HFF-Myc (cell line): ENCODE results near the gene SCUBE1.

Source experiments
- DNase-seq: peaks from one replicate; pipeline ENCODE4 v3.0.0-alpha.2; 2011; ENCODE audit warnings: low read depth; ENCODE audit errors: extremely low read depth
- H3K4me3 ChIP-seq: replicated peaks from 2 replicates; pipeline ENCODE4 v1.5.1; 2011; ENCODE audit warnings: low read depth, mild to moderate bottlenecking, control low read depth, low read length
- CTCF ChIP-seq: IDR thresholded peaks from 2 replicates; pipeline ENCODE4 v1.5.1; 2012; ENCODE audit warnings: mild to moderate bottlenecking, low read depth, low read length, control low read depth; ENCODE audit errors: missing control alignments

Gene SCUBE1

DNA sequence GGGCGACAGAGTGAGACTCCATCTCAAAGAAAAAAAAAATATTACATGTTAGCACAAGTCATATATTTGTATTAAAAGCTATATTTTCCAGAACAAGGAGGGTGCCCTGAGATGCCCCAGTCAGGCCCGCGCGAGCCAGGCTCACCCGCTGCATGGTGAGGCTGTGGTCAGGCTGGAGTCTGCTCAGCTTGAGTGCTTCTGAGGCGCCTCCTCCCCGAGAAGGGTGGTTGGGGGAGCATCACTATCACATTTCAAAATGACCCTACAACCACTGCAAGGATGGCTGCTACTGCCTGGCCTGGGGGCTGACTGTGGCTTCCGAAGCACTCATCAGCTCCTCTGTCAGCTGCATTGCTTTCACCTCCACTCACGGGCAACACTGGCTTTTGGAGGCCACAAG lies 77.1 kb downstream of the SCUBE1 start:
- DNase-seq, result no peak
- no peak overlapping the region for H3K4me3 ChIP-seq
- no peak for TF ChIP-seq CTCF

DNA sequence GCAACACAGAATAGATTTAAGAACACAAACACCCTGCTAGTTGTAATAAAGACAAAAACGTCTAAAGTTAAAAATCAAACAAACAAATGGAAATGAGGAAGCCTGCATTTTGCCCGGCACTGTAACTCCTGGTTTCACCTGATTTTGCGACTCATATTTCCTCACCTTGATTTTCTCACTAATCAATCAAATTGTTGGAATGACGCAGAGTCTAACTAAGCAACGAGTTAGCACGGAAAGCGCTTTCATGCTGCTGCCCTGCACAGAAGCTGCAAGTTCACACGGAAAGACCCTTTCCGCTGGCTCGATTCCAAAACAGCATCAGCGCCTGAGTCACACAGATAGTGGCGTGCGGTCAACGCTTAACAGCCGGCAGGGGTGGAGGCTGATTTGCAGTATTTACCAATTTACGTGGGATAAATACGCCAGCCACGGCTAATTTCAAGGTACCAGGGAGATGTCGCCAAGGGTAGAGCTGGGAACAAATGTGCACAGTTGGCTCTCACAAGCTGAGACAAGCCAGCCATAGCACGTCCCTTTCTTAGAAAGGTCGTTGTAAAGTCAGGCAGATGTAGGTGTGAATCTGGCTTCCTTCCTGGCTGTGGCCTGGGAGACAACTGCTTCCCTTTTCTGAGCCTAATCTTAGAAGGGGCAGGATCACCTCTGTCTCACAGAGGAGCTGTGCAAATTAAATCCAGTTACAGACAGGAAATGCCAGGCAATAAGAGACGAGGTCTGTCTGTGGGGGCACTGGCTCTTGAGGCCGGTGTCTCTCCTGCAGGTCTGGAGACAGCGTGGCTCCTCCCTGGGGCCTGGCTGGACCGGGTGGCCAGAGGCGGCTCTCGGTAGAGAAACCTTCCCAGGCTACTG lies 79.3 kb downstream of the SCUBE1 start:
- TF ChIP-seq CTCF, result no peak
- DNase-seq, result peak; percentile 45
- no peak overlapping the region for H3K4me3 ChIP-seq

- no peak overlapping the region for H3K4me3 ChIP-seq
- no peak for TF ChIP-seq CTCF
- no peak for DNase-seq
Observed at GRCh38 chr22:43262990-43263644, 80.1 kb downstream of the SCUBE1 start.

- DNase-seq, result no peak
- no peak for TF ChIP-seq CTCF
- no peak overlapping the region for H3K4me3 ChIP-seq
Observed at GRCh38 chr22:43260331-43261231, 82.6 kb downstream of the SCUBE1 start.

GRCh38 chr22:43257961-43258360 lies 85.2 kb downstream of the SCUBE1 start:
- TF ChIP-seq CTCF, result no peak
- DNase-seq, result no peak
- H3K4me3 ChIP-seq, result no peak overlapping the region

DNA sequence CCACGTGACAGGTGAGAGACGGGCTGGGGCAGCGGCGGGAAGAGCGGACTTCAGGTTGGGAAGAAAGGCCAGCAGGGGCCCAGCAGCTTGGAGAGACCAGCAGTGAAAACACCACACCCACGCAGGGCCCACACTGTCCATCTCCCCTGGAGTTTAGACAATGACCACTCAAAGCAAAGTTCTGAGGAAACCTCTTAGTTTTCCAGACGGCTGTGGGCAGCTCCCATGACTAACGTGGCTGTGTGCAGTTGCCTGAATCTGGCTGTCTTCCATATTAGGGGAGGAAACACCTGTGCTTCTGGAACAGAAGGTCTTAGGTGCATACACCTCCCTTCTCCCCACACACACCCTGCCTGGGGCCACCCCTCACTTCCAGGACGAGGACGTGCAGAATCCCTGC lies 85.6 kb downstream of the SCUBE1 start:
- no peak overlapping the region for H3K4me3 ChIP-seq
- no peak for DNase-seq
- no peak for TF ChIP-seq CTCF
